Natural killer cell (primary cell): ENCODE measurements around the gene TUB. TPM values are rescaled to one million over a fixed set of nuclear protein-coding genes. Genes with fewer than 3 reads are reported as not detected.

ENCODE experiments used
- ATAC-seq, 3 donors: fragments of 150-1000 bp in 2 of 3; fragments of 200-7000 bp in 1 of 3; cut with Tn5 transposase; 1 replicate in 1 of 3; 2 replicates in 2 of 3; pipeline ENCODE4 v1.10.0; 2021; ENCODE audit warnings: mild to moderate bottlenecking in 2 of 3, moderate library complexity in 2 of 3
- DNase-seq, 2 donors: peaks; one replicate each; pipeline versions ENCODE4 v3.0.0 to v3.0.0-alpha.2; 2013 to 2021; ENCODE audit warnings: mixed read lengths in 1 of 2
- H3K27ac ChIP-seq: one replicate; pipeline ENCODE4 v1.5.1; 2013; ENCODE audit warnings: mild to moderate bottlenecking, low read length
- H3K27me3 ChIP-seq: one replicate; pipeline ENCODE4 v1.6.1; 2013; ENCODE audit warnings: low read length; ENCODE audit not compliant: control insufficient read depth, insufficient read depth
- H3K36me3 ChIP-seq: one replicate; pipeline ENCODE4 v1.6.1; 2013; ENCODE audit warnings: low read length; ENCODE audit not compliant: control insufficient read depth, insufficient read depth
- H3K4me1 ChIP-seq: one replicate; pipeline ENCODE4 v1.6.1; 2013; ENCODE audit warnings: low read length; ENCODE audit not compliant: control insufficient read depth, insufficient read depth
- H3K4me3 ChIP-seq: one replicate; pipeline ENCODE4 v1.5.1; 2013; ENCODE audit warnings: low read length
- H3K9me3 ChIP-seq: one replicate; pipeline ENCODE4 v1.6.1; 2013; ENCODE audit warnings: low read length; ENCODE audit not compliant: control insufficient read depth, insufficient read depth
- H3K27ac Mint-ChIP-seq, 2 donors: one replicate each; pipeline ENCODE4 v1.8.0; 2022; ENCODE audit warnings: mild to moderate bottlenecking in 2 of 2, mixed read lengths in 2 of 2, moderate library complexity in 1 of 2
- H3K27me3 Mint-ChIP-seq, 2 donors: one replicate each; pipeline ENCODE4 v1.8.0; 2022; ENCODE audit warnings: low read depth in 2 of 2, mixed read lengths in 2 of 2
- H3K36me3 Mint-ChIP-seq: one replicate; pipeline ENCODE4 v1.8.0; 2022; ENCODE audit warnings: mixed read lengths
- H3K4me1 Mint-ChIP-seq, 2 donors: one replicate each; pipeline ENCODE4 v1.8.0; 2022; ENCODE audit warnings: mixed read lengths in 2 of 2
- H3K4me3 Mint-ChIP-seq: one replicate; pipeline ENCODE4 v1.8.0; 2022; ENCODE audit warnings: mild to moderate bottlenecking, moderate library complexity, mixed read lengths
- H3K9me3 Mint-ChIP-seq, 2 donors: one replicate each; pipeline ENCODE4 v1.8.0; 2022; ENCODE audit warnings: mixed read lengths in 2 of 2
- CTCF ChIP-seq: fragments of 200-600 bp; IDR thresholded peaks from one replicate; pipeline ENCODE4 v1.8.0; 2022; ENCODE audit warnings: antibody characterized with exemption
- WGBS: methylation state at CpG from one replicate; pipeline ENCODE4 v1.1.7; 2013; ENCODE audit warnings: missing lambda C conversion rate; ENCODE audit not compliant: insufficient coverage; 5-methylcytosine and 5-hydroxymethylcytosine counted together
- intact Hi-C: fragments of 100-400 bp; cut with micrococcal nuclease; formaldehyde crosslinking; loops from one replicate; pipeline ENCODE4 v1.14.2; 2022
- total RNA-seq, 4 donors: library from RNA; stranded (reverse); fragments of 120-200 nt in 1 of 4; gene quantifications; one replicate each; pipeline versions ENCODE4 v1.2.3 to v1.2.4, GENCODE V29; 2013 to 2022

TUB gene
- total RNA-seq, 3 donors from 2014 or later (not counting 1 experiment from before 2014, with no cell fraction given), result not detected

- ATAC-seq, result no peak
- H3K4me3 ChIP-seq, result no peak overlapping the region
- H3K4me3 Mint-ChIP-seq, result no peak overlapping the region
- no peaks in the 10 kb centered on the region for H3K9me3 ChIP-seq
- no peaks in the 10 kb centered on the region for H3K4me1 Mint-ChIP-seq
- H3K36me3 ChIP-seq, result no peaks in the 10 kb centered on the region
- TF ChIP-seq CTCF, result no peak
- no peaks in the 10 kb centered on the region for H3K27me3 Mint-ChIP-seq
- H3K36me3 Mint-ChIP-seq, result no peaks in the 10 kb centered on the region
- H3K27ac ChIP-seq, result no peak overlapping the region
- no peak for DNase-seq
- WGBS, result 94% methylated on average over 7 of the region's 9 CpGs
- no peak overlapping the region for H3K27ac Mint-ChIP-seq
- no peaks in the 10 kb centered on the region for H3K4me1 ChIP-seq
- no peaks in the 10 kb centered on the region for H3K27me3 ChIP-seq
- intact Hi-C loops, result no loop called here
- H3K9me3 Mint-ChIP-seq, result no peaks in the 10 kb centered on the region
Observed at GRCh38 chr11:8097468-8097867, 16.5 kb downstream of the TUB start.

- Mint-ChIP-seq H3K9me3 (no peaks in the 10 kb centered on the region), H3K4me3 (no peak overlapping the region), H3K27ac (no peak overlapping the region), H3K36me3 (no peaks in the 10 kb centered on the region), H3K4me1 (no peaks in the 10 kb centered on the region), H3K27me3 (no peaks in the 10 kb centered on the region)
- Histone ChIP-seq H3K9me3 (no peaks in the 10 kb centered on the region), H3K27ac (no peak overlapping the region), H3K4me3 (no peak overlapping the region), H3K36me3 (no peaks in the 10 kb centered on the region), H3K4me1 (no peaks in the 10 kb centered on the region), H3K27me3 (no peaks in the 10 kb centered on the region)
- DNase-seq, result no peak
- ATAC-seq, result no peak
- 82% methylated on average over 2 of the region's 2 CpGs for WGBS
- TF ChIP-seq CTCF, result no peak
- intact Hi-C loops, result no loop called here
Observed at GRCh38 chr11:8097926-8098325, 16.9 kb downstream of the TUB start.

- Mint-ChIP-seq H3K4me3 (no peak overlapping the region), H3K4me1 (no peaks in the 10 kb centered on the region), H3K36me3 (no peaks in the 10 kb centered on the region), H3K9me3 (no peaks in the 10 kb centered on the region), H3K27me3 (no peaks in the 10 kb centered on the region), H3K27ac (no peak overlapping the region)
- TF ChIP-seq CTCF, result no peak
- no peak for DNase-seq
- H3K27me3 ChIP-seq, result no peaks in the 10 kb centered on the region
- H3K4me1 ChIP-seq, result no peaks in the 10 kb centered on the region
- intact Hi-C loops, result no loop called here
- H3K27ac ChIP-seq, result no peak overlapping the region
- no peaks in the 10 kb centered on the region for H3K9me3 ChIP-seq
- WGBS, result 78% methylated on average over 4 of the region's 4 CpGs
- ATAC-seq, result no peak
- H3K36me3 ChIP-seq, result no peaks in the 10 kb centered on the region
- H3K4me3 ChIP-seq, result no peak overlapping the region
Observed at GRCh38 chr11:8098361-8098760, 17.4 kb downstream of the TUB start.

GRCh38 chr11:8098879-8099278 lies 17.9 kb downstream of the TUB start:
- ATAC-seq, result no peak
- Histone ChIP-seq H3K27ac (no peak overlapping the region), H3K36me3 (no peaks in the 10 kb centered on the region), H3K4me3 (no peak overlapping the region), H3K9me3 (no peaks in the 10 kb centered on the region), H3K27me3 (no peaks in the 10 kb centered on the region), H3K4me1 (no peaks in the 10 kb centered on the region)
- no peak overlapping the region for H3K4me3 Mint-ChIP-seq
- no peak overlapping the region for H3K27ac Mint-ChIP-seq
- no peak for DNase-seq
- no peaks in the 10 kb centered on the region for H3K4me1 Mint-ChIP-seq
- H3K27me3 Mint-ChIP-seq, result no peaks in the 10 kb centered on the region
- H3K36me3 Mint-ChIP-seq, result no peaks in the 10 kb centered on the region
- TF ChIP-seq CTCF, result no peak
- 87% methylated on average over 6 of the region's 6 CpGs for WGBS
- no peaks in the 10 kb centered on the region for H3K9me3 Mint-ChIP-seq
- intact Hi-C loops, result loop anchor here (1.0 kb wide), 1 partner anchor 66 kb away; no protein-coding TSS in a partner anchor
